GM10266 (cell line): Measurements from ENCODE around the gene PPP1R14C.

Source experiments
- DNase-seq: peaks from one replicate; pipeline ENCODE4 v3.0.0; 2012; ENCODE audit errors: extremely low spot score
- CTCF ChIP-seq: IDR thresholded peaks from 2 replicates; pipeline ENCODE4 v1.5.1; 2012; ENCODE audit warnings: mild to moderate bottlenecking, low read depth; ENCODE audit not compliant: control insufficient read depth, insufficient read depth; ENCODE audit errors: missing control alignments

Gene PPP1R14C

DNA sequence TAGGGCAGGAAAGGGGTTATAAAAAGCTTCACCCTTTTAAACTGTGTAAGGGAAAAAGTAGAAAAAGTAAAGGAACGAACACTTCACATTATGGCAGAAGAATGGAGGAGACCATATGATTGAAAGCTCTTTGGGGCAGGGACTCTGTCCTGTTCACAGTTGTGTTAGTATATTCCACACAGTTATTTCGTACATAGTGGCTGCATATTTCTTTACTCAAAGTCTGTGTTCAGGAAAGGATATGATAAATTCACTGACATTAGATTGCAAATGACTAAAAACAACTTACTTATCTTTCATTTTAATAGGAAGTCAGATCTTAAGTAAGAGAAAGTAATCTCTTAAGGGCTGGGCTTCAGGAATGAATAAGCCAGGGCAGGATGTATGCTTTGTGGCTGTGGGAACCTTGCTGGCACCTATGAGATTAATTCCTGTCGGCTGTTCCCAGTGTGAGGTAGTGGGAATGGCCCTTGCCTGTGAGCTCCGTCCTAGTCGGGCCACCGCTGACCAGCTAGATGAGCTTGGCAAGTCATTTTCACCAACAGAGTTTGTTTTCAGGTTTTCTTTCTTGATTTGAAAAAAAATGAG lies 11.2 kb downstream of the PPP1R14C start:
- DNase-seq = no peak
- no peak for TF ChIP-seq CTCF

GRCh38 chr6:150156460-150156859 lies 13.6 kb downstream of the PPP1R14C start:
- no peak for DNase-seq
- no peak for TF ChIP-seq CTCF

GRCh38 chr6:150157081-150157480 lies 14.2 kb downstream of the PPP1R14C start:
- TF ChIP-seq CTCF = no peak
- no peak for DNase-seq

- TF ChIP-seq CTCF = no peak
- no peak for DNase-seq
Observed at GRCh38 chr6:150159757-150160156, 16.9 kb downstream of the PPP1R14C start.

- TF ChIP-seq CTCF = no peak
- DNase-seq = no peak
Observed at GRCh38 chr6:150163970-150164369, 21.1 kb downstream of the PPP1R14C start.

DNA sequence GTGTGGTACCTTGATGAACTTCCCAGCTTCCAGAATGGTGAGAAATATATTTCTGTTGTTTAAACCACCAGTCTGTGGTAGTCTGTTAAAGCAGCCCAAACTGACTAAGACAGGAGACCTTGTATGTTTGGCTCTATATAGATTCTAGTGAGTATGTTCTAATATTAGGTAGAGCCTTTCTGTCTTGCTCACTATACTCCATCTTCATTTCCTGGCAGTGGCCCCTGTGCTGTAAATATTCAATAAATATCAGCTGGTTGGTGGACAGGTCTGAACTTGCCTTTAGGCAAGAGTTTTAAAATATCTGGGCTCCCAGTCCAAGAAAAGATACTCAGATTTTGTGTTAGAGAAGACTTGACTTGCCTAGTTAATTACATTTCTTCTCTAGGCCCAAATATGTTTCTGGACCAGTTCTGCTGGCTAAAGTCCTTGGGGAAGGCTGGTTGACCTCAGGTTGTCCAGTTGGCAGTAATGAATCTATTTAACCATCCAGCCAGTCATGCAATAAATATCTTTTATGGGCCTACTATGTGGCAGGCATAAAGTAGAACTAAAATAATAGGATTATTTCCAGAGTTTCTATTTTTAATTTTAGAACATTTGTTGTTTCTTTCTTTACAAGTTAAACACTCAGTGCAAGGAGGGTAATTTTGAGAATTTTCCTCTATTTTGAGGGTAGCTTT lies 22.3 kb downstream of the PPP1R14C start:
- TF ChIP-seq CTCF = no peak
- no peak for DNase-seq

DNA sequence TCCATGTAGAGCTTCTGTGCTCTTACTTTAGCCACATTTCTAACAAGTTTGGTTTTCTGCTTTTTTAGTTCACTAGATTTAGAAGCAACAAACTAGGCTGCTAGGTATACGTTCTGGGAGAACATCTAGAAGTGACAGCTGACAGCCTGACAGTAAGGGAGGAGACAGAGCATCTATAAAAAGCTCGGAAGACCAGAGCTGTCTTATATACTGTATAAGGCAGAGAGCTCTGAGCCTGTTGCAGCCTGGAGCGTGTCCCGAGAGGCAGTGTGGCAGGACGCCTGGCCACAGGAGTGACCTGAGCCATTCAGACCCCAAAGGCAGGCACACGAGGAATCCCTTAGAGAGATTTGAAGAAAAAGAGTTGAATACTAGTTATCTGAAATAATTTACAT lies 24.6 kb downstream of the PPP1R14C start:
- no peak for DNase-seq

More for the DNA sequence above, 24.6 kb downstream of the PPP1R14C start:
- TF ChIP-seq CTCF = no peak
